Posterior vena cava (tissue), 2 donors: Measurements from ENCODE around the gene AGPAT3. TPM values are rescaled to one million over a fixed set of nuclear protein-coding genes. Genes with fewer than 3 reads are reported as not detected.

ENCODE experiments used
- DNase-seq: peaks from one replicate; pipeline ENCODE4 v3.0.0-alpha.2; 2020; ENCODE audit warnings: low spot score
- intact Hi-C, 2 donors: fragments of 100-400 bp; cut with DNase I; formaldehyde crosslinking; loops; one replicate each; pipeline versions ENCODE4 v1.14.1 to v1.14.2; 2022 to 2023
- total RNA-seq, 2 donors: library from RNA; stranded (reverse); fragmentation: NEBNext Ultra II Directional; extraction: Animal tissue kit (Norgen Biotek cat#: 25700); gene quantifications; one replicate each; pipeline ENCODE4 v1.2.1, GENCODE V29; 2021
- donor health status: DM: yes; HTN: yes; CAD: no.
- donor health status: DM: yes; HTN: yes; CAD: no.

The AGPAT3 gene
- total RNA-seq, 2 donors from 2014 or later = 35.3 to 43.2 TPM

DNA sequence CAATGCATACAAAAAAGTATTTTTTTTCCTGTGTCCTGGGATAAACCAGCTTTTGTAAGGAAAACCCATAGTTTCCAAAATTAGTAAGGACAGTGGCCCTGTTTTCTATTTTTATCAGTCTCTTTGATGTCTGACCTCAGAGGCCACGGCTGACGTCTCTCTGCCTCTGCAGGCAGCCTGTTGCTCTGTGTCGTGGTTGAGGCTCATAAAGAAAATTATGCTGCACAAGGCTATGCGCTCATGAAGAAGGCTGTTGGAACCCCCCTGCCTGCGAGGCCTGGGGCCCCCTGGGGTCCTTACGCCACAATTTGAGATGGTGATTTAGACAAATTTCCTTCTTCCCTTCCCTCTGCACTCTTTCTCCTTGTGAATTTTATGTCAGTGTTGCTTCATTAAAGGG is 48.9 kb downstream of the AGPAT3 start:
- DNase-seq = peak; percentile 59

DNA sequence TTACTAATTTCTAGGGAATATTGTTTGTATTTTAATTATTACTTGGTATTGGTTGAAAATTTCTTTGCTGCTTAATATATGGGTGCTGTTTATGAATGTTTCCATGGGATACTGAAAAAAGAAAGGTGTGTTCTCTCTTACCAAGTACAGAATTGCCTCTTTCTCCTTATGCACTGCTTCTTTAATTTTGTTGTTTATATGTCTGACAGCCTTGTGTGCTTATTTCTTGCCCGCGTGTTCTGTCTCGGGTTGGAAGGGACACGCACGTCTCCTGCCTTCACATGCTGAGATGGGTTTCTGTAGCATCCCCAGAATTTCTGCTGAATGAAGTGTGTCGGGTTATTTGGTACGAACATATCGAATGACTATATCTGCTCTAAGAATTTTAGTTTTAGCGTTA is 51.1 kb downstream of the AGPAT3 start:
- peak; percentile 5 for DNase-seq
- intact Hi-C loops = loop anchor here in 1 of 2 donors (10.0 kb wide), 1 partner anchor 101 kb away; no protein-coding TSS in a partner anchor

More for the DNA sequence above, 48.9 kb downstream of the AGPAT3 start:
- intact Hi-C loops = loop anchor here in 1 of 2 donors (10.0 kb wide), 1 partner anchor 99 kb away; no protein-coding TSS in a partner anchor

DNA sequence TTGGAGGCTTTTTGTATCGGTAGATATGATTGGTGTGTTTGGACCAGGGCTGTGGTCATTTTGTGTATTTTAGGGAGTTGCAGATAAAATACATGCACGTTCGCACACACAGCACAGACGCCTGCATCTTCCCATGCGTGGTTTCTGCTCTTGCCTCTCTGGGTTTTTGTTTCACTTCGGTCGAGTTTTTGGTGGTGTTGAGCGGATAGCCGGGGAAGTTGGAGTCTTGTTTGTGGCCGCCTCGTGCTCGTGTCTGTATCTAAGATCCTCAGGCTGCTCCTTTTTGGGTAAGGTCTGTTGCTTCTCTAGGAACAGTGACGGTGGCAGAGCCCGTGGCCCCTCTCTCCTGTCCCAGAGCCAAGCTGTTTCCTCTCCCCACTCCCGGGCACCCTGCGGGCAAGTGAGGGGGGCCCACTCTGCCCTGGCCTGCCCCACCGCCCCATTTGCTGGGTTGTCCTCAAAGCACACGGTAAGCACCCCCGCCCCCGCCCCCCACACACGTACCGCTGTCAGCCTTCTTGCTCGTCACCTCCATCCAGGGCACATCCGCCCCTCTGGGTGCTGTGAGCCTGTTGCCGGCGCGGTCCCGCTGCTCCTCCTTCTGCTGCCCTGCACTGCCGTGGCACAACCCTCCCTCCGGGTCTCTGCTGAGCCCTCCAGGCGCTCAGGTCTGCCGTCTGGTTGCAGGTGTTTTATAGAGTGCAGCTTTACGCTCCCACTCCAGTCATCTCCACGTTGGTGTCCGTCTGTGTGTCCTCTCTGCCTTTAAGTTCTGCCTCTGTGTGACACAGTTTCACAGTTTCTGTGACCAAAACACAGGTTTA is 51.9 kb downstream of the AGPAT3 start:
- intact Hi-C loops = loop anchor here in 1 of 2 donors (10.0 kb wide), 1 partner anchor 102 kb away; no protein-coding TSS in a partner anchor
- peak; percentile 74 for DNase-seq

DNA sequence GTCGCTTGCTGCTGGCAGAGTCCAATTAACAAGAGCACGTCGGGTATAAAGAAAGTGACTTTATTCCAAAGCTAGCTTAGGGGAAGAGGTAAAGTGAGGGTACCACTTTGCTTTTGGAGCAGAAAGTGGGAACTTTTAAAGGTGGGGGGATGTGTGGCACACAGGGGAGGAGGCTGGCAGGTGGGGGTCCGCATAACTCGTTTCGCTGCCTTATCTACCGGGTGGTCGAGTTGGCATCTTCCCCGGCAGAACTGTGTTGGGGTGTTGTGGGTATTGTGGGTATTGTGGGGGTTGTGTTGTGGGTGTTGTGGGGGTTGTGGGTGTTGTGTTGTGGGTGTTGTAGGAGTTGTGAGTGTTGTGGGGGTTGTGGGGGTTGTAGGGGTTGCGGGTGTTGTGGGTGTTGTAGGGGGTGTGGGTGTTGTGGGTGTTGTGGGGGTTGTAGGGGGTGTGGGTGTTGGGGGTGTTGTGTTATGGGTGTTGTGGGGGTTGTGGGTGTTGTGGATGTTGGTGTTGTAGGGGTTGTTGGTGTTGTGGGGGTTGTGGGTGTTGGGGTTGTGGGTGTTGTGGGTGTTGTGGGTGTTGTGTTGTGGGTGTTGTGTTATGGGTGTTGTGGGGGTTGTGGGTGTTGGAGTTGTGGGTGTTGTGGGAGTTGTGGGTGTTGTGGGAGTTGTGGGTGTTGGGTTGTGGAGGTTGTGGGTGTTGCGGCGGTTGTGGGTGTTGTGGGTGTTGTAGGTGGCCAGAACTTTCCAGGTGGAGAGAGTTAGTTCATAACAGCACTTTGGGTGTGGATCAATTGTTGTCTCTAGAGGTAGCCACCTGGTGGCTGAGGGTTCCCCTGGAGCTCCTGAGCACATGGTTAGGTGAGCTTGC is 52.7 kb downstream of the AGPAT3 start:
- intact Hi-C loops = loop anchor here in 1 of 2 donors (10.0 kb wide), 1 partner anchor 103 kb away; no protein-coding TSS in a partner anchor
- DNase-seq = peak; percentile 62

DNA sequence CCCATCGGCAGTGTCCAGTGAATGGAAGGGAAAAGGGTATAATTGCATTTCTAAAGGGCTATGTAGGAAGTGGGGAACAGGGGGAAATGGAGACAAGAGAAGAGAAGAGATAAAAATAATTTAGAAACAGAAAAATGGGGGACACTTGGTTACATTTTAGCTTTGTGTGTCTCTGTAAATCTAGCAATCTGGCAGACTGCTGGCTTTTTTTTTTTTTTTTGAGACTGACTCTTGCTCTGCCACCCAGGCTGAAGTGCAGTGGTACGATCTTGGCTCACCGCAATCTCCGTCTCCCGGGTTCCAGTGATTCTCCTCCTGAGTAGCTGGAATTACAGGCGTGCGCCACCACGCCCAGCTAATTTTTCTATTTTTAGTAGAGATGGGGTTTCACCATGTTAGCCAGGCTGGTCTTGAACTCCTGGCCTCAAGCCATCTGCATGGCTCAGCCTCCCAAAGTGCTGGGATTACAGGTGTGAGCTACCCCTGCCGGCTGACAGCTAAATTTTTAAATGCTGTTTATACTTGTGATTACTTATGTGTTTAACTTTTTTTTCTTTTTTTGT is 53.4 kb downstream of the AGPAT3 start:
- peak; percentile 47 for DNase-seq
- intact Hi-C loops = loop anchor here in 1 of 2 donors (10.0 kb wide), 1 partner anchor 104 kb away; no protein-coding TSS in a partner anchor

DNA sequence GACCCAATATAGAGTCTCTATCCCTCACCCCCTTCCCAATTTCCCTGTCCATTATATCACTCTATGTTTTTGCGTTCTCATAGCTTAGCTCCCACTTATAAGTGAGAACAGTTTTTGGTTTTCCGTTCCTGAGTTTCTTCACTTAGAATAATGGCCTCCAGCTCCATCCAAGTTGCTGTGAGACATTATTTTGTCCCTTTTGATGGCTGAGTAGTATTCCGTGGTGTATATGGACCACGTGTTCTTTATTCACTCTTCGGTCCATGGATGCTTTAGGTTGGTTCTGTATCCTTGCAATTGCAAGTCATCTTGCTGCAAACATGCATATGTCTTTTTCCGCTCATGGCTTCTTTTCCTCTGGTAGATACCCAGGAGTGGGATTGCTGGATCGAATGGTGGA is 54.3 kb downstream of the AGPAT3 start:
- intact Hi-C loops = loop anchor here in 1 of 2 donors (10.0 kb wide), 1 partner anchor 104 kb away; no protein-coding TSS in a partner anchor
- DNase-seq = no peak

DNA sequence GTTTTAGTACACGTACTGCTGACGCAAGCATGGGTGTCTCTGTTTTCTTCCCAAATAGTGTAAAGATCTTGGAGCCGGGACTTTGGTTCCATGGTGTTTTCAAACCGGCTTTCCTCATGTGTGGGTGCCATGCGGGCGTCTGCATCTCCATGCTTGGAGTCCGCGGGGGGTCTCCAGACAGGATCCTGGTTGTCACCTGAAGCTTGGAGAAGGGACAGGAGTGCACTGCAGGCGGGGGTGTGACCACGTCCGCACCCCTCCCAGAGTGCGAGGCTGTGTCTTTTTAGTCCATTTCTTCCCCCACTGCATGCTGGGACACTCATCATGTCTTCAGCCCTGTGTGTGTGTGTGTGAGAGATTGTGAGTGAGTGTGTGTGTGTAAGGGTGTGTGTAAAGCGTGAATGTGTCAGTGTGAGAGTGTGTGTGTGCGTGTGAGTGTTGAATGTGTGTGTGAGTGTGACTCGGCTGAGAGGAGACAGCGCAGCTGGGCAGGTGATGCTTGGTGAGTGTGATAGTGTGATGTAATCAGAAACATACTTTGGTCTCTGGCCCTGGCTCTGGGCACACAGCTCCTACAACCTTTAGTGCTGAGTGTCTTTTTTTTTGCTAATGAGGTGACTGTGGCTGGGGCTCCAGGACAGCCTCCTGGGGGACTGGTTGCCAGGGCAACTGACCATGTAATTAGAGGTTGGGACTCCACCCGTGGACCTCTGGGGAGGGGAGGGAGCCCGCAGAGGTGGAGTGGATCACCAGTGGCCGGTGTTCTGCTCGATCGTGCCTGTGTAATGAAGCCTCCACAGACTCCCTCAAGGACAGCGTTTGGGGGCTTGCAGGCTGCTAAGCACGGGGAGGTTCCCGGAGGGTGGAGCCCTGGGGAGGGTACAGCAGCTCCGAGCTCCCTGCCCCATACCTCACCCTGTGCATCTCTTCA is 55.1 kb downstream of the AGPAT3 start:
- DNase-seq = no peak
- intact Hi-C loops = loop anchor here (10.0 kb wide), 2 partner anchors 65 to 105 kb away; no protein-coding TSS in a partner anchor

DNA sequence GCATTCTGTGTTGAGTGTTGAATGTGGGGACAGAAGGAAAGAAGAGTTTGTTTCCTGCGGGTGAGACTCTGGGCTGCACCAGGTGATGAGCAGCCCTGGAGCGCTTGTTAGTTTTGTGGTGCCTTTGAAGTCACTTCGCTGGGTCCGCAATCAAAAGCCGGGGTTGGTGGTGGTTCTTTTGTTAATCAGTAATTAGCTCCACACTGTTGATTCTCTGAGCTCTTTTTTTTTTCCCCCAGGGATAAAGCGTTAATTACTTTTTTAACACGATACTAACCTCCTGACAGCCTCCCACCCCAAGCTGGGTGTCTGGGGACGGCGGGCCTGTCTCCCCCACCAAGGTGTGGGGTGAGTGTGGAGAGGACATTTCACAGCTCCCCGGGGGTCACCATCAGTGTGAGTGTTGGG is 56.6 kb downstream of the AGPAT3 start:
- intact Hi-C loops = loop anchor here in 1 of 2 donors (10.0 kb wide), 1 partner anchor 63 kb away; no protein-coding TSS in a partner anchor
- DNase-seq = no peak

DNA sequence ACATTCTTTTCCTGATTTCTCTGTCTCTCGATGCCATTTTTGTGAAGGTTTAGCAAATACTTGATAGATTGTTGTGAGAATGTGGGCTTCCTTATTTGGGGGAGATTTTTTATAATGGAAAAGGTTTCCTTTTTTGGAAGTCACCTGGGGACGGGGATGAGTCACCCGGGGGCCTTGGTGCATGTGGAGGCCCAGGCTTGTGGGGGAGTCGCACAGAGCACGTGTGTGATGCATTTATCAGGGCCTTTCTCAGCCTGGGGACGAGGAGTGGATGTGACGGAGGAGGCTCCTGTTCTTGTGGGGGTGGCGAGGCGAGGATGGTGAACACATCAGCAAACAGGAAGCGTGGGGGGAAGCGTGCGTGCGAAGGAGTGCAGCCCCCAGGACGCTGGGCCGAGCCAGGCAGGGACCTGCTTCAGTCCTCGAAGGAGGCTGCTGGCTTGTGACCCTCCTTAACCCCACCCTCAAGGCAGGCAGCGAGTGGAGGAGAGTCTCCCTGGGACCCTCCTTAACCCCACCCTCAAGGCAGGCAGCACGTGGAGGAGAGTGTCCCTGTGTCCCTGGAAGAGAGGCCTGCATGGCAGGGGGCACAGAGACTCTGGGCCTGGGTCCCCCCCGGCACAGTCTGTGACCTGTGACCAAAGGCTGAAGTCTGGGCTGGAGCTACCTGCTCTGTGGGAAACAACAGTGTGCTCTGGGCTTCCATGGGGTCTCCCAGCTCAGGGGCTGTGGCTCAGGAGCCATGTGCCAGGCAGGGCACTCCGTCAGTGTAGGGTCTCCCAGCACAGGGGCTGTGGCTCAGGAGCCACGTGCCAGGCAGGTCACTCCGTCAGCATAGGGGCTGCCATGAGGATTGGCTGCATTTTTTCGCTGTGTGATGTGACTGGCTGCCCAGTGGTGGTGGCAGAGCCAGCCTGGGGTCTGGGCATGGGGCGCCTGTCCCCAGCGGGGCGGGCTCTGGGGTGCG is 57.2 kb downstream of the AGPAT3 start:
- no peak for DNase-seq
- intact Hi-C loops = loop anchor here in 1 of 2 donors (10.0 kb wide), 1 partner anchor 63 kb away; no protein-coding TSS in a partner anchor

DNA sequence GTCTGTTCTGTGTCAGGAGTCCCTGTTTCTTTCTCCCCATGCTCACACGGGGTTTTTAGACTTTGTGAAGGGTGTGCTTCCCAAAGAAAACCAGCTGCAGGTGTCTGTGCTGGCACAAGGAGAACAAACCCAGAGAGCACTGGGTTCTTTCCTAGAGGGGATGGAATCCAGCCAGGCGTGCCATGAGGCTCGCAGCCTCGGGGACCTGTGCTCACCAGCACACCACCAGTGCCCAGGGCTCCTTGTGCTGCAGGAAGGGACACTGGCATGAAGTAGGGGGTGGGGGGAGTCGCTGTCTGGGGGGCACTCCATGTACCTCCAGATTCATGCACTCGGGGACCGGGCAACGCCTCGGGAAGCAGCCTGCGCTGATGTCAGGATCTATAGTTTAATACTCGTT is 57.9 kb downstream of the AGPAT3 start:
- intact Hi-C loops = loop anchor here in 1 of 2 donors (10.0 kb wide), 1 partner anchor 62 kb away; no protein-coding TSS in a partner anchor

DNA sequence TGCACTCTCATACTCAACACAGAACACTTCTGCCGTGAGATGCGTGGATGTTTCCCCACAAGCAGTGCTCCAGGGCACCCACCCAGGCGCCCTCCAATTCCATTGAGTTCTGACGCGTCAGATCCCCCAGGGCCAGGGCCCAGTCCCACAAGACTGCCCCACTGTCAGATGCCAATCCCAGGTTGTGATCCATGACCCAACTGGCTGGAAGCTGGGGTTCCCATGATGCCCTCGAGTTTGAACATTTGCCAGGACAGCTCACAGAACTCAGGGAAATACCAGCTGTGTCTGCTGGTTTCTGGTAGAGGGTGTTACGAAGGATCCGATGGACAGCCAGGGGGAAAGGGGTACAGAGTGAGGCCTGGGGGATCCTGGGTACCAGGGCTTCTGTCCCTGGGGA is 58.4 kb downstream of the AGPAT3 start:
- DNase-seq = no peak
- intact Hi-C loops = loop anchor here in 1 of 2 donors (10.0 kb wide), 1 partner anchor 61 kb away; no protein-coding TSS in a partner anchor

More for the DNA sequence above, 57.9 kb downstream of the AGPAT3 start:
- no peak for DNase-seq

DNA sequence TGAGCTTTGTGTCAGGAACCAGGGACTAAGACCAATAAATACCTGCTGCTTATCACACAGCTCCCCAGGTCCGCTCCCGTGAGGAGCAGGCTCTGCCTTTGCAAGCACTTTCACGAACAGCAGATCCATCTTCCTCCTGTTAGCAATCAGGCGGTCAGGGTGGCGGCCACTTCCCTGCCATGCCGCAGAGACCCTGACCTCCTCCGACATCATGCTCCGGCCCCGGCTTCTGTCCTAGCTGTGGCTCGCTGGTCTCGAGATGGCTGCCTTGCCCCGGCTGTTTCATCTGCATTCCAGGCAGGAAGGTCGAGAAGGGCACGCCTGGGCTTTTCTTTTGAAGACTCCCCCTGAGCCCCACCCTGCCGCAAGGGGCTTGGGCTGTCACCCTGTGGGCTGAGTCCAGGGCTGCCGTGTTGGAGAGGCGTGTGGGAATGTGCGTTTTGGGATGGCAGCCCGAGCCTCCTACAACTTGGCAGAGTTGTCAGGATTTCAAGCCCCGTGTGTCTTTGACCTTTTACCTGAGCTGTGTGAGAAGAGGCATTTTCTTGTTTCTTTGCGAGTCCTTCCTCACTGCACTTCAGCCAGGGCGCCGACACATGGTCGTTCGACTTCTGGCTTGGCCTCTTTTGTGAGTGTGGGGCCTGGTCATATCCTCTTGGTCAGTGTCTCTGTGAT is 59.5 kb downstream of the AGPAT3 start:
- no peak for DNase-seq
- intact Hi-C loops = loop anchor here in 1 of 2 donors (10.0 kb wide), 1 partner anchor 60 kb away; no protein-coding TSS in a partner anchor

DNA sequence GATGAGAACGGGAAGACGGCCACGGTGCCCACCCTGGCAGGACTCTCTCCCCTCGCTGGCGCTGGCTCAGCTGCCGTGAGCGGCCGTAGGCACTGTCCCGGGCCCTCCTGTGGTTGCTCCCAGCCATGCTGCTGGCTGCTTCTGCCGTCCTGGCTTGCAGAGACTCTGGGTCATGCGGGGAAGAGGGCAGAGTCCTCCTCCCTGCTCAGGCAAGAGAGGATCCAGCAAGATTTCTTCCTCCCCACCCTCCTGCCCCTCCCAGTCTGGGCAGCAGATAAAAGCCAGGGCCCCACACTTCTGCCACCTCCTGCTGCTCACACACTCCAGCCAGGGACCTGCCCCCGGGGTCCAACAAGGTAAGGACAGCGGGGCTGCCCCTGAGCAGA is 60.1 kb downstream of the AGPAT3 start:
- DNase-seq = no peak
- intact Hi-C loops = loop anchor here in 1 of 2 donors (10.0 kb wide), 1 partner anchor 60 kb away; no protein-coding TSS in a partner anchor

DNA sequence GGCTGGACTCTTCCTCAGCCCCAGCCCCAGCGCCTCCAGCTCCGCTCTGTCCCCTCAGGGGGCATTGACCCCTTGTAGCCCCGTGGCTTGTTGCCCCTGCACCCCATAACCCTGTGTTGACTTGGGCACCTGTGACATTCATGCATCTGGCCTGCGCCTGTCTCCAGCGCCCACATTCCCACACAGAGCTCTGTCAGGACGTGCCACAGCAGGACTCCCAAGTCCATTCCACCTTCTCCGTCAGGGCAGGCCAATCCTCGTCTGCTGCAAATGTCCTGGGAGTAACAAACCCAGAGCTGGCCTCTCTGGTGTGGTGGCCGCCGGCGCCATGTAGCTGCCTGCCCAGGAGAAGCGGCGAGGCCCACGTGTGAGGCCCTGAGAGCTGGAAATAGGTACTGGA is 60.6 kb downstream of the AGPAT3 start:
- no peak for DNase-seq
- intact Hi-C loops = loop anchor here in 1 of 2 donors (10.0 kb wide), 1 partner anchor 59 kb away; no protein-coding TSS in a partner anchor

DNA sequence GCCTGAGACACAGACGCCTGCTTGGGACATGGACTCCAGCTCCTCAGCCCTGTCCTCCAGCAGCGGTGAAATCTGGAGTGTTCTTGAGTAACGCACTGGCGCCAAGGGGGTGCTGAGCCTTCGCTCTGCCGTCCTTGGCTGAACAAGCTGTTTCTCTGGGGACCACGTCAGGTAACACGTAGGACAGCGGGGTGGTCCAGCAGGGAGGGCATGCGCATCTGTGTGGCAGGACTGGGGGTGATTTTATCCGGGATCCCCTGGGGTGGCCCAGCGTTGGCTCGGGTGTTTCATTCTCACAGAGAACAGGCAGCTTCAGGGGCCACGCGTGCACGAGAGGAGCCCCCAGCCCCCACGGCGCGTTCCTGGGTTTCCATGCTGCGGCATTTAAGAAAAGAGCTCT is 61.2 kb downstream of the AGPAT3 start:
- no peak for DNase-seq
- intact Hi-C loops = loop anchor here in 1 of 2 donors (10.0 kb wide), 1 partner anchor 59 kb away; no protein-coding TSS in a partner anchor
